Transverse colon (tissue), 4 donors: Measurements from ENCODE around the gene ACTN3.

Source experiments
- CTCF ChIP-seq, 5 experiments: fragments of 200-600 bp in 3 of 5; fragments of 450-650 bp in 2 of 5; sonication (generic) in 3 of 5; IDR thresholded peaks; 1 replicate in 2 of 5; 2 replicates in 3 of 5; pipeline ENCODE4 v1.5.1; 2016 to 2017; ENCODE audit warnings: antibody characterized with exemption in 5 of 5, inconsistent platforms in 3 of 5, mild to moderate bottlenecking in 2 of 5, moderate library complexity in 1 of 5
- EP300 ChIP-seq: sonication (generic); formaldehyde crosslinking; IDR thresholded peaks from one replicate; pipeline ENCODE4 v1.6.1; 2017; ENCODE audit warnings: antibody characterized with exemption, low read depth
- POLR2A ChIP-seq: fragments of 450-650 bp; IDR thresholded peaks from one replicate; pipeline ENCODE4 v1.6.1; 2016; ENCODE audit warnings: antibody characterized with exemption, mild to moderate bottlenecking, moderate library complexity
- POLR2AphosphoS5 ChIP-seq, 3 donors: sonication (generic); formaldehyde crosslinking; IDR thresholded peaks; one replicate each; pipeline ENCODE4 v1.6.1; 2016; ENCODE audit warnings: antibody characterized with exemption in 3 of 3

DNA sequence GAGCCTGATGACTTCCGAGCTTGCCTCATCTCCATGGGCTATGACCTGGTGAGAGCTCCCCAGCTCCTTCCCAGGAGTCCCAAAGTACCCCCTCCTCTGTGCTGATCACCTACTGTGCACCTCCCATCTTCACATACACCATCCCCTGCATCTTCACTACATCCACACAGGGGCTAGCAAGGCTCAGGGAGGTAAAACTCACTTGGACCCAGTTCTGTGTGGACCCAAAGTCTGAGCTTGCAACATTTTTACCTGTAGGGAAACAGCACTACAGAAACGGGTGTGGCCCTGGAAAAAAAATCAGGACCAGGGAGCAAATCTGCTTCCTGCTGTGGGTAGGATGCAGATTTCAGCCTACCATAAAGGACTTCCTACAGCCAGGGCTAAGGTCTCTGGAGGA lies 15.6 kb downstream of the ACTN3 start:
- TF ChIP-seq CTCF (IDR thresholded peaks at IDR 0.05) (no peak), POLR2AphosphoS5 (IDR thresholded peaks at IDR 0.05) (no peak), EP300 (no peak), POLR2A (no peak)
